ENCODE measurements around the gene PTPMT1.
A peak's percentile ranks its signal among the peaks of the same experiment; 100 is the strongest.

Gene PTPMT1

DNA sequence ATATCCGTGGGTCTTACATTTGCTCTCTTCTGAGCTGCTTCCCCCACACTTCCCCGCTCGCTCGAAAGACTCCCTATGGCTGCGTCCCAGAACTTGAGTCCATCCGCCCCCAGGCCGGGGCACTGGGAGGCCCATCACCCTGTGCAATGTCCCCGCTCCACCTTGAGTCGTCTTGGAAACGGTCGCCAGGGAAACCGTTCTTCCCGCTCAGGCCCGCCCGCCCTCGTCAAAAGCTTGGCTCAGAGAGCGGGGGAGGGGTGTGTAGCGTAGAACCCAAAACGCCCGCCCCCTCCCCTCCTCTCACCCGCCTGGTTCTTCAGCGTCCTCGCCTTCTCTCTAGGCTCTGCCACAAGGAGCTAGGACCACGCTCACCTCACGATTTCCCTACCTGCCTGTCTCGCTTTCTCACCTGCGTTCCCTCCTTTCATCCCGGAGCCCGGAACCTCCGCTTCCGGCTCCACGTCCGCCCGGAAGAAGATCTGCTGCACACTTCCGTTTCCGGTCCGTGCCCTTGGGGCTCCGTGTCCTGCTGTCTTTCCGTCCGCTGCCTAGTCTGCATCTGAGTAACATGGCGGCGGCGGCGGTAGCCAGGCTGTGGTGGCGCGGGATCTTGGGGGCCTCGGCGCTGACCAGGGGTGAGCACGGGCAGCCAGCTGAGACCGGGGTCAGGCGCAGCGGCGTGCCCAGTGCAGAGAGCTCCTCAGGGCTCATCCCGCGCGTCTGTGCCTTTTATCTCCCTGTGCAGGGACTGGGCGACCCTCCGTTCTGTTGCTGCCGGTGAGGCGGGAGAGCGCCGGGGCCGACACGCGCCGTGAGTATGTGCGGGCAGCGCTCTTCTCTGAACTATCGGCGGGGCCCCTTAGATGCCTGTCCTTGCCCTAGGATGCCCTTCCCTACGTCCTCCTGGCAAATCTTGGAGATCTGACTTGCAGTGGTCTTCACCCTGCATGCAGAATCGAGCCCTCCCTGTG, 13.4 kb downstream of the PTPMT1 start, which contains the start of the genes KBTBD4 and NDUFS3:
TSS of gene KBTBD4 (minus strand) at position 447 of the 971 bp plus-strand sequence. CDS start at position 428, 19 bp downstream.
TSS of gene NDUFS3 (plus strand) at position 551 of the 971 bp plus-strand sequence. CDS start at position 569, 18 bp downstream.
- DNase-seq (ENCODE audit: low read depth), result peak; percentile 70

DNA sequence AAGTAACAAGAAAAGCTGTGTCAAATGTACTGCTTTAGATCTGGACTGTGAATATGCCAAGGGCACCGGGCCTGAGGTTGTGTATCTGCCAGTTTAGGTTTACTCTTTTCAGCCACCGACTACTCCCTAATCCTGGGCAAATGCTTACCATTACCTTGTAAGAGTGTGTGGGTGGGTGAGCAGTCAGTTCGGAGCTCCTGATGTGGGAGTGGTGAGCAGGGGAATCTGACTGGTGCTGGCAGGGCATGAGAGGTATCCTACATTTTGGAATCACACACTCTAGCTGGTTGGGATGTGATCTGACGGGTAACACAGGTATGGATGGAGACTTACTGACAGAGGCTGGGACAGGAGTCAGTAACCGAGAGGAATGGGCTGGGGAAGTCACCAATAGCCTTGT, 18.4 kb downstream of the PTPMT1 start:
- DNase-seq (ENCODE audit: low read depth), result no peak

DNA sequence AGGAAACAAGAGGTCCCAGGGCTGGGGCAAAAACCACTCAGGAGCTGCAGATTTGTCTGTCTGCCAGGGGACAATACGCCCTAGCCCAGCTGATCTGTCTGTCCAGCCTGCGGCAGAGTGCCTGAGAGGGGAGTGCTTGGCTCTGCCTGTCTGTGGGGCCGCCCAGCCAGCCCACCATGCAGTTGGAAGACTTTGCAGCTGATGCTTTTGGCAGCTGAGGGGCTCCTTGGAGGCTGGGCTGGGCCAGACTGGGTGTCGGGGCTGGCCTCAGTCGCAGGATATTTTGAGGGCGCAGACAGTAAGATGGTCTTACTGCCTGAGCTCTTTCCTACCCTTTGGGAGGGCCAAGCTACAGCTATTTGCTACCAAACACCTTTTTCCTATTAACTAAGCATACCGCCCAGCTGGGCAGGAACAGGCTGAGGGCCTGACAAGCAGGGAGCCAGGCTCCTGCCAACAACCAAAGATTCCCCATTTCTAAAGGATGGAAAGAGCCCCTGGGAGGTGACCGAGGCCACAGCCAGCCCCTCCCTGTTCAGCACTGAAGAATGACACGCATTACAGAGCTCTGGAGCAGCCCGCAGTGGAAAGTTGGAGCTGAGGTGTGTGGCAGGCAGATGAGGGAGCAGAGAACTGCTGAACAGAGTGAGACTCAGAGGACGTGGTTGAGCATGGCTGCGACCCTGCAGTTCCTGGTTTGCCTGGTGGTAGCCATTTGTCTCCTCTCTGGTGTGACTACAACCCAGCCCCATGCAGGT, 20.9 kb downstream of the PTPMT1 start, which contains the start of gene FAM180B:
TSS of gene FAM180B (plus strand) at position 581 of the 758 bp plus-strand sequence. CDS start at position 672, 91 bp downstream.
- DNase-seq (ENCODE audit: low read depth), result no peak

DNA sequence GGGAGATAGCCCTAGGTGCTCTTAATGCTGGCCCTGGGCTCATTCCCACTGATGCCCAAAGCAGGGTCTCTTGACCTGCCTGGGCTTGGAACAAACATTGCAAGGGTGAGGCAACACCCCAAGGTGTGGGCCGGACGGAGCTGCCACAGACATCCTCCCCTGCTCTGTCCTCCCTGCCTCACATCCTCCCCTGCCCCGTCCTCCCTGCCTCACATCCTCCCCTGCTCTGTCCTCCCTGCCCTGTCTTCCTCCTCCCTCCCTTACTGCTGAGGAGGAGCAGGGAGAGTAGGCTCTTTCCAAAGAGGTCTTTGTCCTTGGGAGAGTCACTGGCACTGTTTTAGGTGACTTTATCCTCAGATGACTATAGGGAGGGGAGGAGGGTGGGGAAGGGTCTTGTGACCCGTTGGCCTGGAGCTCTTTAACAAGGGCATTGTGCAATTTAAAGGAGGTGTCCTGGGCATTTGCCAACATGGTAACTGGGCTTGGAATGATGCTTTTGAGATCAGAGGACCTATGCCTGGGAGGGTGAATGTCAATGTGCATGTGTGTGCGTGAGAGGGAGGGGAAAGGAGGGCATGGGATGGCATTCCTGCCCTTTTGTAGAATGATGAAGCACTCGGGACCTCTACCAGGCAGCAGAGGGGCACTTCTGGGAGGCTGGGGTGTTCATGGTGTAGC, 21.8 kb downstream of the PTPMT1 start:
- DNase-seq (ENCODE audit: low read depth), result no peak

DNA sequence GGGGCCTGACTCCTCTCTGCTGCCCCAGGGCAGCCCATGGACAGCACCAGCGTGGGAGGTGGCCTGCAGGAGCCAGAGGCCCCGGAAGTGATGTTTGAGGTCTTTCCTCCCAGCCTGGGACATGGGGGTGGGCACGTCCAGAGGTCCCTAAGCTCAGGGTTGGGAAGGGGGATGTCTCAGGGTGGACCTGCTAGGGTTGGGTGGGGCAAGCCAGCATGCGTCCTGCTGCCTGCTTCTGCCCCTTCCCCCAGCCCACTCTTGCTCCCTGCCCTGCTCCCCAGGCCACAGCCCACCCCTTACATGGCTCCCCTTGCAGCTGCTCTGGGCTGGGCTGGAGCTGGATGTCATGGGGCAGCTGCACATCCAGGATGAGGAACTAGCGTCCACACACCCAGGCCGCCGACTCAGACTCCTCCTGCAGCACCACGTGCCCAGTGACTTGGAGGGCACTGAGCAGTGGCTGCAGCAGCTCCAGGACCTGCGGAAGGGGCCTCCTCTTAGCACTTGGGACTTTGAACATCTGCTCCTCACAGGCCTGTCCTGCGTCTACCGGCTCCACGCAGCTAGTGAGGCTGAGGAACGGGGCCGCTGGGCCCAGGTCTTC, 22.4 kb downstream of the PTPMT1 start:
- no peak for DNase-seq (ENCODE audit: low read depth)

DNA sequence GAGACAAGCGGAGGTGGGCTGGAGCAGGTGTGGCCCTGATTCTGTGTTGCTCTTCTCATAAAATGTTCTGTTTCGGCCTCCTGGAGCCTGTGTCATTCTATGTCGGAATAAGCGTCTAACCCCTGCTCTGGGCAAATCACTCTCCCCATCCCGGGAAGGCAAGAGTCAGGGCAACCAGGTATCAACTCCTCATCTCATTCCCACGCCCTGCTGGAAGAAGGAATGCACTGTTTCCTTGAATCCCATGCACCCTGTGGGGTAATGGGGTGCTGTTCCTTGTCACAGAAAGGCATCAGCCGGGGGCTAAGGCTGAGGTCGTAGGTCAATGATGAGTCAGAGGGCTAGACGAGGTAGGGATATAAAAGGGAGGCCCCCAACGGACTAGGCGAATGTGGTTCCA, 23.7 kb downstream of the PTPMT1 start:
- DNase-seq (ENCODE audit: low read depth), result no peak

DNA sequence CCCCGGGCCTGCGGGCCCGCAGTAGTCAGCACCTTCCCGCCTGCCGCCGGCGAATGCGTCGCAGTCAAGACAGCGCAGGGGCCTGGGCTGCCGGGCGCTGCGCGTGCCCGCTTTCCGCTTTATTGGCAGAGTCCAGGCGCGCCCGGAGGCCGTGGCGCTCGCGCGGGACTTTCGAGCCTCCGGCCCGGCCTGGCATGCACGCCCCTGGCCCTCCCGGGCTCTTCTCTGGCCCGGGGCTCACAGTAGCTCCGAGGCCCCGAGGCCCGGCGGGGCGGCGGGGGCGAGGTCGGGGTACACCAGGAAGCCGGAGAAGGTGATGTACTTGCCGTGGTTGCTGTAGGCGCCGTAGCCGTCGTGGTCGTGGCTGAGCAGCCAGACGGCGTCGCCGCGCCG, 24.2 kb downstream of the PTPMT1 start:
- no peak for DNase-seq (ENCODE audit: low read depth)

DNA sequence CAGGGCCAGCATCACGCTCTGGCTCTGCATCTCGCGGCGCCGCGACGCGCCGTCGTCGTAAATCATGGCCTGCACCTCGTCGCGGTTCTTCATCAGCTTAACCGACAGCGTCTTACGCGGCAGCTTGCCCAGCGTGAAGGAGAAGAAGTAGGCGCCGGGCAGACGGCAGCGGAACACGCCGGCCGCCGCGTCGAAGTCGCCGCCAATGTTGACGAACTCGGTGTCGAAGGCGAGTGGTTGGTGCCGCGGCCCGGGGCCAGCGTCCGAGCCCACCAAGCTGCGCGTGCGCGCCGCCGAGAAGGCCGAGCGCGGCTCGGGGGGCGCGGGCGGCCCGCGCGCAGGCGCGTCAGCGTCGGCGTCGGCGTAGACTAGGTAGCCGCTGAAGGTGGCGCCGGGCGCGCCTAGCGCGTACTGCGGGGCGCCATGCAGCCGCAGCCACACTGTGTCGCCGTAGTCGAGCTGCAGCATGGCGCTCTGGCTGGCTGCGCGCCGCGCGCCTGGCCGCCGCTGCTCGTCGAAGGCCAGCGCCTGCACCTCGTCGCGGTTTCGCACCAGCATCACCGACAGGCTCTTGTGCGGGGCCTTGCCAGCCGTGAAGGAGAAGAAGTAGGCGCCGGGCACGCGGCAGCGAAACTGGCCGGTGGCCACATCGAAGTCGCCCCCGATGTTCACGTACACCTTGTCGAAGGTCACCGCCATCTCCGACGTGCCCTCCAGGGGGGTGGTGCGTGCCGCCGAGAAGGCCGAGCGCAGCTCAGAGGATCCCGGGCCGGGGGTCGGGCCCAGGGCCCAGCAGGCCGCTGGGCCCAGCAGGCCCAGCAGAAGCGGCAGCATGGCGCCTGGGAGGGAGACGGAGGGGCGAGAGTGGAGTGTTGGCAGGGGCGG, 24.8 kb downstream of the PTPMT1 start:
- no peak for DNase-seq (ENCODE audit: low read depth)

DNA sequence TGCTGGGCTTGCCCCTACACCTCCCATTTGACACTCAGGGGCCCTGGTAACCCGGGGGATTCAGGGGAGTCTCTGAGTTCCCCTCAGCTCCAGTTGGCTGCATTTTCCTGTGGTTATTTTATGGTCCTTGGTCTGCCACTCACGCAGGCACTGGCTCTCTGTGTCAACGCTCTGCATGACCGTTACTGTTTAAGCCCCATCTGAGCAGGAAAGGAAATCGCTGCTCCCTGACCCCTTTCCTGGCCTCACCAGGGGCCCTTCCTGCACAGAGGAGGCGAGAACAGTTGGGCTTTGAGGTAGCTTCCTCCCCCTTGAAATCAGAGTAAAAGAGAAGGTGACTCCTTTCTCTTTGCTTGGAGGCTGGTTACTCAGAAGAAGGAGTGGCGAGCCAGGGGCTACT, 26.4 kb downstream of the PTPMT1 start:
- no peak for DNase-seq (ENCODE audit: low read depth)

DNA sequence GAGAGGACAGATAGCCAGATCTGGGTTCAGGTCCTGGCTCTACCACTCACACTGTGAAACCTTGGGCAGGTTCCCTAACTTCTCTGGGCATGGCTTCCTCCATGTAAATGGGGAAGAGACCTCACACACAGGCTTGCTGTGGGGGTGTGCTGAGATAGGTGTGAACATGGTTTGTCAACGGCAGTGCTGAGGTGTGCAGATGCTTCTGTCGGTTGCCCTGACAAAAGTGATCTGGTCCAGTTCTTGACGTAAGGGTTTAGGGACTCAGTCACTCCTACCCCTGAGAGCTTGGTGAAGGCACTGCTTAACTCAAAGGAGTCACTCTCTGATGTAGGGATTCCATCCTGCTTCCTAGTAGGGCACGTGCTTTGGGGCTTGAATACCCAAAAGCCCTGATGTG, 26.9 kb downstream of the PTPMT1 start:
- DNase-seq (ENCODE audit: low read depth), result no peak

DNA sequence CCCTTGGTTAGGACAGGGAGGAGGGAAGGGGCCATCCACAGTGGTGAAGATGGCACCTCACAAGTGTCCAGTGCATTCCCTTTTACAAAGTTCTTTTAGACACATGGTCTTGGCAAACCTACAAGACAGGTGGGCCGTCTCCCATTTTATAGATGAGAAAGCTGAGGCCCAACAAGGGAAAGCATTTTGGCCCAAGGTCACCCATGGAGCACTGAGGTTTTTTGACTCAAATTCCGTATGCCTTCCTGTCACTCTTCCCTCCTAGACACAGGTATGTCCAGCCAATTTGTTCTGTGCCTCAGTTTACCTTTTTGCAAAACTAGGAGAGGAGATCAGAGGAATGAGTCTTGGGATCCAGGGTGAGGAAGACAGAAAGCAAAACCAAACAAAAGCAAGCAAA, 27.6 kb downstream of the PTPMT1 start:
- no peak for DNase-seq (ENCODE audit: low read depth)

DNA sequence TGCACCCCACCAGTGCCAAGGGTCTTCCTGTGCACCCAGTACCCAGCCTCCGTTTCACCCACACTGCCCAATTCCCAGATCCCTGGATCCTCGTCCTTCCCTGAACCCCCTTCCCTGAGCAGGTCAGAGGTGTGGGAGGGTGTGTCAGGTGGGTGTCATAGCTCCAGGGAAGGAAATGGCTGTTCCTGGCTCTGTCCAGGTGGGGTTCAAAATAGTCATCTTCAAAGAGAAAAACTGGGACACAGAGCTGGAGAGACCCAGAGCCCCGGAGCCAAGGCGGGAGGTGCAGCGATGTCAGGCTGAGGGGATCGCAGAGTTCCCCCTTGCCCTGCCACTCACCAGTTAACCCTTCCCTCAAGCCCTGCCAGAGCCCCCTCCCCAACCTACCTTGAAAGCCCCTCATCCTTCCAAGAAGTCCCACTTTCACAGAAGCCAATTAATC, 28.1 kb downstream of the PTPMT1 start:
- no peak for DNase-seq (ENCODE audit: low read depth)

DNA sequence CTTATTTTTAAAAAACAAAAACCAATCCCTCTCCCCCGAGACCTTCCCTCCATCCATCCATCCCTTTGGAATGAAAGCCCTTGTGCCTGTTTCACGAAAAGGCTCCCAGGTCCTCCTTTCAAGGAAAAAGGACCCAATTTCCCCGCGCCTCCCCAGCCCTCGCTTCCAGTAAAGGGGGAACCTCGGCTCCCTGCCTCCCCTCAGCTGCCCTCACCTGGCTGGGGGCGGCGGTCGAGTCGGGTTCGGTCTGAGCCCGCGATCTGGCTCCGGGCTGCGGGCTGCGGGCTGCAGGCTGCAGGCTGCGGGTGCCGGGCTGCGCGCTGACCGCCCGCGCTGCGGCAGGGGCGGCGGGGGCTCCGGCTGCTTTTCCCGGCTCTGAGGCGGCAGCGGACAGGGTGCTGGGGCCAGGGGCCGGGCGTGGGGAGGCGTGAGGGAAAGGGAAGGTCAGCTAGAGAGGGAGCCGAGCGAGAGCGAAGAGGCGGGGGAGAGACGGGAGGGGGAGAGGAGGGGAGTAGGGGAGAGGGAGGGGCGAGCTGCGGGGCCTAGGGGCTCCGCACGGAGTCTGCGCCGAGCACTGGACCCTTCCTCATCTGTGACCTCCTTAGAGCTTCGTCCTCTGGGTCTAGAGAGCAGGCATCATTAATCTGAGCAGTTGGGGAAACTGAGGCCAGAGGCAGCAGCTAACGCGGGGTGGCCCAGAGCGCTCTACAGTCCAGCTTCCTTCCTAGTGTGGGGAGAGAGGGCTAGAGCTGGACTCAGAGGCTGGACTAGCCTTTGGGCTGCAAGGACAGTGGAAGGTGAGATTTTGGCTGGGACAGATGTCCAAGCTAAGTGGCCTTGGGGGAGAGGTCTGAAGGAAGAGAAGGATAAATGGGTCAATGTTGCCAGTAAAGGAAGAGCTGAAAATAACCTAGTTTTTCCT, 28.8 kb downstream of the PTPMT1 start, which contains the start of gene C1QTNF4:
TSS of gene C1QTNF4 (minus strand) at position 478 of the 922 bp plus-strand sequence. CDS start 3,601 bp downstream, outside the sequence.
- DNase-seq (ENCODE audit: low read depth), result no peak

DNA sequence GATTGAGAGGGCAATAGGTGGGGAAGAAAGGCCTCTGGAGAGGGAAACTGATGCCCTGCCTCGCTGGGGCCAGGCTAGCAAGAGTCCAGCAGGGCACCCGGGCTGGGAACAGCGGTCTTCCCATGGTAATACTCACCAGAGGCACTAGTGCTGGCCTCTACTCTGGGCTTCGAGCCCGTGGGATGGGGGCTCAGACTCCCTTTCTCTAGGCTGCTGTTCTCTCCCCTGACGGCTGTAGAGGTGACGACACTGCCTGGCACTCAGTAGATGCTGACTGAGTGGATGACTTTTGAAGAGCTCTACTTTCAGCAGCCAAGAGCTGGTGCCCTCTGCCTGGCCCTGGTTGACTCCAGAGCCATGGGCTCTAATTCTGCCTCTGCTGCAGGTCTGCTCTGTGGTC, 29.6 kb downstream of the PTPMT1 start:
- DNase-seq (ENCODE audit: low read depth), result no peak

DNA sequence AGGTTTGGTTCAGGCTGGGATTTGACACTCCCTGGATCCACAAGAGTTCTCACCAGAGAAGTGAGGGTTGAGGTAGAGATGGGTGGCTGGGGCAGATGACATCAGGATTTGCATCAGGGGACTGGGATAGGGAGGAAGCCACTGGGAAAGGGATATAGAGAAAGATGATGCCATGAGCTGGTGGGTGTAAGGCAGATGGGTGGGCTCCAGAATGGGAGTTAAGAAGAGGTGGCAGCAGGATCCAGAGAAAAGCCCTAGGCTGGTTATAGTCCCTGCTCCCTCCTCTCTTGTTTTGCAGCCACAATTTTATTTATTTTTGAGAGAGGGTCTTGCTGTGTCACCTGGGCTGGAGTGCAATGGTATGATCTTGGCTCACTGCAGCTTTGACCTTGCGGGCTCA, 30.6 kb downstream of the PTPMT1 start:
- no peak for DNase-seq (ENCODE audit: low read depth)

DNA sequence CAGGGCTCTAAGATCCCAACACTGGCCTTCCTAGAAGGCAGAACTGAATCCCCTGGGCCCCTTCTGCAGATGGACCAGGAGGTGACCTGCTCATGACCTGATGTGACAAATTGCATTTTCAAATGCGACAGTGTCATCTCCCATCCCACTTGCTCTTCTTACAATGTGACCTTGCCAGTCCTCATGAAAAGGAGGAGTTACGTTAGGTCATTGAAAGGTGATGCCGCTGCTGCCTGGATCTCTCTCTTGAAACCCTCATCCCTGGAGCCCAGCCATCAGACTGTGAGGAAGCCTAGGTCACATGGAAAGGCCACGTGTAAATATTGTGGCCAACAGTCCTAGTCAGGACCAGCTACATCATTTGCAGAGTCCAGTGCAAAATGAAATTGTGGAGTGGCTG, 34.5 kb downstream of the PTPMT1 start:
- DNase-seq (ENCODE audit: low read depth), result no peak

DNA sequence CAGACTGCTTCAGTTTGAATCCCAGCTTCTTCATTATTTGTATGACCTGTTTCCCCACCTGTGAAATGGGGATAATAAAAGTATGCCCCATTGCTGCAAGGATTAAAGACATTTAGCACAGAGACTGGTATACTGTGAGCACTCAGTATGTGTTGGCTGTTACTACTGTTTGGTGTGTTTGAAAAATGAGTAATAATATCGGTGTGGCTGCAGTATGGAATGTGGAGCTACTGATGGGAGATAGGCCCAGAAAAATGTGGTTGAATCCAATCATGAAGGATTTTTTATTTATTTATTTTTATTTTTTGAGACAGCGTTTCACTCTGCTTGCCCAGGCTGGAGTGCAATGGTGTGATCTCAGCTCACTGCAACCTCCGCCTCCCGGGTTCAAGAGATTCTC, 37.9 kb downstream of the PTPMT1 start:
- DNase-seq (ENCODE audit: low read depth), result no peak

DNA sequence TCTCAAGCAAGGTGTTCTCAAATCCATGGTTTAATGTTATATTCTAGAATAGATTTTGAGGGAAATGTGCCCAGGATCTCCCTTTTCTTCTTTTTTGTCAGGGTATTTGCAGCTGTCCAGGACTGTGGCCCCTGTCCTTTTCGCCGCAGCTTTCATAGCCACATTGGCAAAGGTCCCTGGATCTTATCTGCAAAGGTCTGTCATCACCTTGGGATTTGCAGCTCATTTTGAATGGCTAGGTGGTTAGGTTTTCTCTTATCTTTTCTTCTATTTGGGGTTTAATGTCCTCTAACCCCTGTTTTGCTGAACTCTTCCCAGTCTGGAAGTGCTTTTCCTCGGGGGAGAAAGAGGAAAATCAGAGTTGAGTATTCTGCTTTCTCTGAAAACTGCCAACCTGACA, 40.5 kb downstream of the PTPMT1 start:
- DNase-seq (ENCODE audit: low read depth), result no peak

DNA sequence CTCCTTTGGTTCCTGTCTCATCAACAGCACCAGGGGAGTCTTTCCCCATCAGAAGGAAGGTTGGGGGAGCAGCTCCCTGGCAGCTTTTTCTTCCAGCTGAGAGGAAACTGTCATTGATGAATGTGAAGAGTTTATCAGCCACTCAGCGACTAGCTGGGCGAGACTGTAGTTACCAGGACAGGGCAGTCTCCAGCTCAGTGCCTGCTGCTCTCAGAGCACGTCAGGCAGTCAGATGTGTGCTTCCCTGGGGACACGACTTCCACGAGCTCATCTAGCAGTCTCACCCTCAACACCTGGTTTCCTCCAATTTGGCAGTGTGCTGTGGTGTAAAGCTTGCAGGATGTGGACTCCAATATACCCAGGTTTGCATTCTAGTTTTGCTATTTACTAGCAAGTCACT, 41.3 kb downstream of the PTPMT1 start:
- DNase-seq (ENCODE audit: low read depth), result no peak

Data from CMK (cell line).